Stimulated activated CD8-positive, alpha-beta memory T cell treated with anti-CD3 and anti-CD28 coated beads, Interleukin-7, amount 100 ng/mL, for 24 hours (primary cell): ENCODE data around the gene SNCB.
"Not testable (repeated sequence)": the region's sequence is repeated elsewhere in the genome, so short reads cannot be mapped to it uniquely, and the experiment has no call there.

Experiments
- DNase-seq: peaks from one replicate; pipeline ENCODE4 v3.0.0-alpha.2; 2020; ENCODE audit warnings: low read depth

The SNCB gene

DNA sequence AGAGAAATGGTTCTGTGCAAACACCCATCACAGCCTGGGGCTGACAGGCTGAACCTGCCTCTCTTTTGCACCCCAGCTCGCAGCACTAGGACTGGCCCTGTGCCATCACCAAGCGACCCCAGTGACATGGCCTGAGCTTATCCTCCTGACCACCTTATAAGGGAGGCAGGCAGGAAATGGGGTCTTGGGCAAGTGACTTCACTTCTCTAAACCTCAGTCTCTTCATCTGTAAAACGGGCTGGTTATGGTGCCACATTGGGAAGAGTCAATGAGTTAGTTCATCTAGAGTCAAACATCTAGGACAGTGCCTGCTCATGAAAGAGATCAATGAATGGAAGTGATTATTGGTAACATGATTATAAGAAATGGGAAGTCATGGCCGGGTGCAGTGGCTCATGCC lies 6.2 kb downstream of the SNCB start:
- no peak for DNase-seq

DNA sequence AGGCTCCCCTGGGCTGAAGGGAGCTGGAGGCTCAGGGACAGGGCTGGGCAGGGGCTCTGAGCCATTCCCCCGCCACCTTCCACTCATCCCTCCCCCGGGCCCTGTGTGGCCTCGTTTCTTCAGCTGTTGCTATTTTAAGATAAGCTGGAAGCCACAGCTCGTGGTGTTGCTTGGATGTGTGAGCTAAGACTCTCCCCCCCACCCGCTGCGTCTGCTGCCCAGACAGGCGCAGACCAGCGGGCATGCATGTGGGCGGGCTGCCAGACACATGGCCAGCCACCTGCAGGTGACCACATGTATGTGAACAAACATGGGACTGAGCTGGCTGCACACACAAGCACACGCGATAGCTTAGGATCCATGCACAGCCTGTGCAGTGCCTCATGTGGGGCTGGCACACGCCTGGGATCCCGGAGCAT lies 8.7 kb downstream of the SNCB start:
- no peak for DNase-seq

DNA sequence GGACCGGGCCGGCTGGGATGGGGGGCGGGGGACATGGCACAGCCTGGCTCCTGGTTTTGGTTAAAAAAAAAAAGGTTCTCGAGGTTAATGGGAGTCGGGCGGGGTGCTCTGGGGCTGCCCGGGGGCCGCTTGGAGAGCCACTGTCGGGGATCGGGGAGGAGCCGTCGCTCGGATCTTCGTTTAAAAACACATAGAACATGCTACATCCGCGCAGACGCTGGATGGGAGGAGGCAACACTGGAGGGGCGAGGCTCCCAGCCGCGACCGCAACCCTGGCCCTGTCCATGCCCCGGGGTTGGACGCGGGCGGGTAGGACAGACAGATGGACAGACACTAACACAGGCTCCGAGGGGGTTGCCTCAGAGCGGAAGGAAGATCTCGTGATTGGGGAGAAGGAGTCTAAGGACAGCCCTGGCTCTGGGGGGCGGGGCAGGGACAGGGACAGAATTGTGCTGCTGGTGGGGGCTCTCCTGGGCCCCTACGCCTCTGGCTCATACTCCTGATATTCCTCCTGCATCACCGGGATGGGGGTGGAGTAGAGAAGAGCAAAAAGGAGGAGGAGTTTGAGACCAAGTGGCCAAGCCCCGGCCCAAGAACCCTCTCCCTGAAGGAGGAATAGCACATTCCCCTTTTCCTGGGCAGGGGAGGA lies 9.9 kb downstream of the SNCB start:
- DNase-seq, result no peak

DNA sequence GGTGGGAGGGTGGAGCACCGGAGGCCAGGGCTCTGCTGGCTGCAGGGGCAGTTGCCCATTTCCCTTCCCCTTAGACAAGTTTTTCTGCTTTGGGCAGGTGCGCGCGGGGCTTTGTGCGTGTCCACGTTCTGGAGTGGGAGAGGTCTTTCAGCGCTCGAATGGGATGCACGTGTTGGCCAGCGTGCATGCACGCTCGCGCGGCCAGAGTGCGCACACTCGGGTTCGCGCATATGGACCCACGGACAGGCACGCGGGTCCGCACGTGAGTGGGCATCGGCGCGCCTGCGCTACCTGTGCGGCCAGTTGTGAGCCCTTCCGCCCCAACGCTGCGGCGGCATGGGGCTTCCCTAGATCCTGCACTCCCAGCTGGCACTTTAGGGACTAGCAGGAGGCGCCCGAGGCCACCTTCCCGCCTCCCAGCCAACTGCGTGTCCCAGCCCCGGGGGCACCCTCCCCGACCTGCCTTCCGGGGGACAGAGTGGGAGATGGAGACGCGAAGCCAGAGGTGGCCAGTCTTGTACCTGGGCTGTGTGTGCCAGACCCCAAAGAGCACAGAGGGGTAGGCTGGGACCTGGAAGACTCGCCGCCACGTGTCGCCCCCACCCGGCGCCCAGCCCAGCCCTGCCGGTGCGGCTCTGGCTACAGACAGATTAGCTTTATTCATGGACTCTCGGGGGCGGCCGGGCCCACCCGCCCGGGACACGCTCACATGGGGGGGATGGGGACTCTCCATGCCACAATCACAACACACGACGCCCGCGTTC lies 10.6 kb downstream of the SNCB start:
- no peak for DNase-seq

DNA sequence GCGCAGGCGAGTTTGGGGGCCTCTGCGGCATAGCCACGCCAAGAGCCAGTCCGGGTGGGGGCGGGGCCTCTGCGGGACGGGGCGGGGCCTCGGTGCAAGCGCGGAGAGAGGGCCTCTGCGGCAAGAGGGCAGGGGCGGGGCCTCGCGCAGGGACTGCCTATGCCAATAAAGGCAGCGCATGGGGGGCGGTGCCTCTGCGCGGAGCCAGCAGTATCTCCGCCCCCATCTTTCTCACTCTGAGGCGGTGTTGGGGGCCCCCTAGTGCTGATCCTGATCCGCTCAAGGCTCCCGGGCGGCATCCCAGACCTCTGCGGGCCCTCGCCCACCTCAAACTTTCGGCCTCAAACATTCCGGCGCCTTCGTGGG lies 11.1 kb downstream of the SNCB start:
- peak; percentile 71 for DNase-seq

DNA sequence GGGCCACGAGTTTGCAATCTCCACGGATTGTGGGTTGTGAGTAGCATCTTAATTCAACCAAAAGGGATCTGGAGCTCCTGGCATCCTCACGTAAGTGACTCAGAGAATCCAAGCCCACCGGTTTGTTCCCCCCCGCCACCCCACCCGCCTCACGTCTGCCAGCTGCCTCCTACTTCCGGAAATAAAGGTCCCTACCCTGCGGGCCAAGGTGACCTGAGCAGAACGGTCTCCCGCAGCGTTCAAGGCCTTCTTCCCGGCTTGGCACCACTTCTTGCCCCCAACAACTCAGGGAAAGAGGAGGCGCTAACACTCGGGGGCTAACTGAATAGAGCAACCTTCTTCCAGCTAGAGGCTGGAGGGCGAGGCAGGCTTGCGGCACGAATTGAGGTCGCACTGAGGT lies 11.6 kb downstream of the SNCB start:
- DNase-seq, result no peak

DNA sequence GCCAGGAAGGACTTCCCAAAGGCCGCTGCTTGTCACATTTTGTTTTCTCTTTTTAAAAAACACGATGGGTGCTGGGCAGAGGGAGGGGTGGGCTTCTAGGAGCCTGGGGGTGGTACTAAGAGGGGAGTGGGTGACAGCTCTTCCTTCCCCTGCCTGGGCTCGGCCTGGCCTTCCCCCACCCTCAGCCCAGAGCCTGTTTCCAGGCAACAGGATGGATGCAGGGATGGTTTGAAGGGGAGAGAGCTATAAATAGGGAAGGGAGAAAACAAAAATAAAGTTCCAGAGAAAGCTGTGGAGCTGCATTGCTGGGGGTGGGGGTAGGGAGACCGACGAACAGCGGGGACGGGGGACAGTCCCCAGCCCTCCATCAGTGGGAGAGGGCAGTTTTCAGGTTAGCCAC lies 13.8 kb downstream of the SNCB start:
- DNase-seq, result no peak

DNA sequence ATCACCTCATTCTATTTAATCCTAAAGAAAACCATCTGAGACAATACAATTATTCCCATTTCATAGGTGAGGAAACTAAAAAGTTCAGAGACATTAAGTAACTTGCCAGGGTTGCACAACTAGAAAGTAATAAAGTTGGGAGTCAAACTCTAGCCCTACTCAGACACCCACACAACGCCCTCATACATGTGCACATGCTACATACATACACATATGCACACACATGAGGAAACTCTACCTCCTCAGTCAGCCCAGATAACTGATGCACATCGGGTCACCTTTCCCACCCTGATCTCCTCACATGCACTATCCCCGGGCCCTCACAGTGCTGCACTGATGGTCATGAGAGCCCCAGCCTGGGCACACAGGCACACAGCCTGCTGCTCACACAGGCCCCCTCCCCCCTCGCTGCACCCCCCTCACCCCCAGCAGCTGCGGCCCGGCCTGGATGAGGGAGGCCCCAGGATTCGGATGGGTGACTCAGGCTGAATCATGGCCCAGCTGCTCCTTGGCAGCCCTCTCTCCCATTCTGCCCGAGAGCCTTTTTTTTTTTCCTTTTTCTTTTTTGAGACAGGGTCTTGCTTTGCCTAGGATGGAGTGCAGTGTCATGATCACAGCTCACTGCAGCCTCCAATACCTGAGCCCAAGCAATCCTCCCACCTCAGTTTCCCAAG lies 15.4 kb downstream of the SNCB start:
- DNase-seq, result no peak

DNA sequence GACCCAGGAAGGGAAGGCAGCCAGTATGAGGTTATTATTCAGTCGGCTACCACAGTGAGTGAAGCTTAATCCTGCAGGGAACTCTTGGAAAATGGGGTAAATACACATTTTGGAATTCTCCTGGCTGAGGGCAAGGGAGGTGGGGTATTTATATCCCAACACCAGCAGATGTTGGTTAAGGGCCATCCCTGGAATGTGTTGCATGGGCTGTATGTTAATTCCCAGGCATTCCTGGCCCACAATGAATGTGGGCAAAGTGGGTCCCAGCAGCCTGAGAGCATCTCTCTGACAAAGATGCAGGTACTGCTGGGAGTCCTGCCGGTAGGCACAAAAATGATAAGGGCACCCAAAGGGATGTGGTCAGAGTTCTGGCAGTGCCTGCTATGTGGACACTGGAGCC lies 17.5 kb downstream of the SNCB start:
- DNase-seq, result no peak

DNA sequence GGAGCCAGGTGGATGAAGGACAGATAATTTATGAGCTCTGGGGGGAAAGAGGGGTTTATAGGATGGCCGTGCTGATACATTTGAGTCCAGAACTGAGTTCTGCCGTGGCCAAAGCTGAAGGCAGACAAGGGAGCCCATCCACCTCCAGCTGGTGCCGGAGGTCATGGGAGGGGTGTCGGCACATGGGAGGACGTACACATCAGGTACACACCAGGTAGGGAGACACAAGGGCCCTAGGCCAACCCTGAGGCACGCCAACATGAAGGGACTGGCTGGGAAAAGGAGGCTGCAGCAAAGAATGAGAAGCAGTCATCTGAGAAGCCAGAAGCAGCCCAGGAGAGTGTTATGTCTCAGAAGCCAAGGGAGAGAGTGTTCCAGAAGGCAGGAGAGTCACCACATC lies 18.3 kb downstream of the SNCB start:
- no peak for DNase-seq

DNA sequence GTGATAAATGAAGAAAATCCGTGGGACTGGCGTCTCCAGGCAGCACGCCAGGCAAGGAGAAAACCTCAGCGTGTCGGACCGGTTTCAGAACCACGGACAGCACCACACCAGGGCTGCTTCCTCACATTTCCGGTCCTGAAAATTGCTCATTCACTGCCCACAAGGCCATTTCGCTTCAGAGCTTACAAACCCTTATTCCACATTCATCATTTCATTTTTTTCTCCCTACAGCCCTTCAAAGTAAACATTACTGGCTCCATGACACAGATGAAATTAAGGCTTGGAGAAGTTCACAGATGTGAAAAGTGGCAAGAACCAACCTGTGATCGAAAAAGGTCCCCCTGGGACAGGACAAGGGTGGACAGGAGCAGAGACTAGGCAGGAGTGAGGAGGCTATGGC lies 18.9 kb downstream of the SNCB start:
- DNase-seq, result no peak

DNA sequence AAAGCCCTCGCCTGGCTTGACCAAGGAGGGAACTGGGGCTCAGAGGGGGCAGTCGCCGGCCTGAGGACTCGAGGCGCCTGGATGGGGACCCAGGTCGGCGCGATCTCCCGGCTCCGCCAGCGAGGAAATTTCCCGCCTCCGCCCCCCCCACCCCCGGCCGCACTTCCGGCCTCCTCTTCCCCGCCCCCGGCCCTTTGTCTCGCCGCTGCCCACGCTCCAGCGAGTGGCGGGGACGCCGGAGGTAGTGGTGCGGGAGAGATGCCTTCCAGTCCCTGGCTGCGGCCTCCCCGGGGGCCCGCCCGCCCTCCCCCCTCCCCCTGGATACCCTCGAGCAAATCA lies 19.9 kb downstream of the SNCB start:
- no peak for DNase-seq

DNA sequence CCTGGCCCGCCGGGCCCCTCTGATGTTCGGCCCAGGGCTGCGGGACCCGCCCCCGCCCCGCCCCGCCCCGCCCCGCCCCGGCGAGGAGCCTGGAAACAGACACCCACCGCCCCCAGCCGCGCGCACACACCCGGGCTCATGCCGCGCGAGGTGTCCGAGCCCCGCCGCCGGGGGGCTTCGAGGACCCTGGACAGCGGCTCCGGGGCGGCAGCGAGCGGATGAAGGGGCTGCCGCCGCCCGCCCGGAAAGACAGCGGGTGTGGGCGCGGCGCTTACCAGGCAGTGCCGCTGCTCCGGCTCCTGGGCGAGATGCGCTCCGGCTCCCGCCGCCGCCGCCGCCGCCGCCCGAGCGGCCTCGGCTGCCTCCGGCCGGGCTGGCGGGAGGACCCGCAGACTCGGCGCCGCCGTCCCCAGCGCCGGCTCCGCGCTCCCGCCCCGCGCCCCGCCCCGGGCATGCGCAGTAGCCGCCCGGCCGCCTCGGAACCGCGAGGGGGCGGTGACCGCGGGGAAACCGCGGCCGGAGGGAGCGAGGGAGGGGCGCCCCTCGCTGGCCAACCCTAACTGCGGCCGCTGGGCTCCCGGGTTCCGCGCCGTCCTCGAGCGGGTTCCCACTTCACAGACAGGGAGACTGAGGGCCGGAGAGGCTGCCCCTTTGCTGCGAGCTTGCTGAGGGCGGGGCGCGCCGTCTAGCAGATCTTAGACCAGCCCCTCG lies 20.5 kb downstream of the SNCB start, which contains the start of gene GPRIN1:
Gene GPRIN1 (minus strand): TSS at position 433 of the 711 bp plus-strand sequence. CDS start 10,322 bp downstream, outside the sequence.
- peak; percentile 28 for DNase-seq

DNA sequence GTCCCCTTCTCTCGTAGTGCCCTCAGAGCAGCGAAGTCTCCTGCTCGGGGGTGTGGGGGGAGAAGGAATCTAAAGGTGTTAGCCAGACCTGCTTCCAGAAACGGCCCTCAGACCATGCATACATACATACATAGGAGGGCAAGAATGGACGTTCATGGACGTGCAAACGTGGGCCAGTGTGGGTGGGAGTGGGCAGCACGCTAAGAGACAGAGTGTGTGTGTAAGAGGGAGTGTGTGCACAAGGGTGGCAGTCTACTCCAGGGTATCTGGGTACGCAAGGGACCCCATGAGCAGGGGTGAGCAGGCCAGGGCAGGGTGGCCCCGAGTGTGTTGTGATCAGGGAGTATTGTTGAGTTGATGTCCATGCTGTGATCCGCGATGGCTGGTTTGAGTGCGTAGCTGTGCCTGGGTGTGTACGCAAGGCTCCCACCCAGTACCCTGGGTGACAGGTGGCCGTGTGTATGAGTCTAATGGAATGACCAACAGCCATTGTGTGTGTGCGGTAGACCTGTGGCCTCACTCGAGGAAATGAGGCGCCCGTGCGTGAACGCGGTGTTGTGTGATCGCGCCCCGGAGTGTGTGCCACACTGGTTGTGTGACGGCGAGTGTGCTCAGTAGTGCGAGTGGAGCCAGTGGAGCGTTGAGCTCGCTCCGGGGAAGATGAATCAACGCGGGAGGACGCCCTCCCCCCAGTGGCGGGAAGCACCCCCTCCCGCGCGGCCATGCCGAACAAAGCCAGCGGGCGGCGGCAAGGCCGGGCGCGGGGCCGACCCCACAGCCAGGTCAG lies 21.2 kb downstream of the SNCB start:
- DNase-seq, result no peak

DNA sequence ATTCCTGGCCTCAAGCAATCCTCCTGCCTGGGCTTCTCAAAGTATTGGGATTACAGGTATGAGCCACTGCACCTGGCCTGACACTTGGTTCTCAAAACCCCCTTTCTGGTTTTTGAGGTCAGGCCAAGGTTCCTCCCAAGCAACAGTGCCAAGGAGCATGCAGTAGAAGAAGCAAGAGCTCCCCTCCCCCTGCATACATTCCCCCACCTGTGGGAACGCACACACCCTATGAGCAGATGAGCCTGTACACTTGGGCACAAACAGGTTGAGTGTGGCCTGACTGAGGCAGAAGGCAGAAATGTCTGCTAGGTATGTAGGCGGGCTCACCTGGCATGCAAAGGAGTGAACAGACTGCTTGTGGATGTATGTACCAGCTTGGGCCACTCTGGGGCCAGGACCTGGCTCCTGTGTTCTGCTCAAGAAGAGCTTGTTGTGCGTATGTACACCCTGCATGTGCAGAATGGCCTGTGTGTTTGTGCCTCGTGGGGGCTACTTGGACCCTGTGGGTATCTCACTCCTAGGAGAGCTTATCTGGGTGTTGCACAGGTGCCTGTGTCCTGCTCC lies 22.1 kb downstream of the SNCB start:
- DNase-seq, result no peak

DNA sequence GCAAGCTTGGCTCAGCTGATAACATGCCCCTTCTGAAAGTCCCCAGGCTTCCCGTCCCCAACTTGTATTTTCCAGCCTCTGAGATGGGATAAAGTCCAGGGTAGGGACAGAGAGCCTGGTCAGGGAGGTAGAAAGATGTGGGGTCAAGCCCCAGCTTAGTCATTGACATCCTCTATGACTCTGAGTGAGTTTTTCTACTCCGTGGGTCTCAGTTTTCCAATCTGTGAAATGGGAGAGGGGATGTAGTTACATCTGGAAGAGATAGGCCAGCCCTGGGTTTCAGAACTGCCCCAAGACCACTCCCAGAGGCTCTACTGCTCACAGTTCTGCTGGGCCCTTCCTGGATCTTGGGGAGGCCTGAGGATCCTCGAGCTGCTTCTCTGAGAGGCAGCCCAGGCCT lies 23.5 kb downstream of the SNCB start:
- no peak for DNase-seq

DNA sequence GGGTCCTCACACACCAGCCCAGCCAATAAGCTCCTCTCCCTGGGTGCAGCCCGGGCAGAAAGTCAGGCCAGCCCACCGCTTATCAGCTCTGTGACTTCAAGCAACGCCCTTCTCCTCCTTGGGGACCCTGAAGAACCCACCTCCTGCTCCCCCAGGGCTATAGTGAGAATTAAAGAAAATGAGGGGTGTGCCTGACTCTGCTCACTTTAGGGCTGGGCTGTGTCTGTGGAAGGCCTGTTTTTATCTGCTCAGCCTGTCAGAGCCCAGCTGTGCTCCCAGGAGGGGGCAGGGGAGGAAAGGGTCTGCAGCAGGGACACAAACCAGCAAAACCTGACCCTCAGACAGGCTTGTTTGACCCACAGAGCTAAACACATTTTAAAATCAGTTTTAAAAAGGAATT lies 24.3 kb downstream of the SNCB start:
- no peak for DNase-seq

DNA sequence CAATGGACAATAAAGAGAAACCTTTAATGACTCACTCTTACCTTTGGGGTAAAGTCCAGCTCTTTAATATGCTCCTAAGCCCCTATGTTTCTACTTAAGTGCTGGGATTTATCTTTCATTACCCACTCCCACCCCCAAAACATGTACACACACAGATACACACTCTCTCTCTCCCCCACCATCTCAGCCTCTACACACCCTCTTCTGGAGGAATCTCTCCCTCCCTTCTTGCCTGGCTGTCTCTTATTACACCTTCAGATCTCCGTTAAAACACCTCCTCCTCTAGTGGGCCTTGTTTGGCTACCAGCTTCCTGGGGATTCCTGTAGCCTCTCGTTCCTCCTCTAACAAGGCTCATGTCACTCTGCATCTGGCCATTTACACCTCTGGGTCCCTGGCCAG lies 27.2 kb downstream of the SNCB start:
- no peak for DNase-seq

DNA sequence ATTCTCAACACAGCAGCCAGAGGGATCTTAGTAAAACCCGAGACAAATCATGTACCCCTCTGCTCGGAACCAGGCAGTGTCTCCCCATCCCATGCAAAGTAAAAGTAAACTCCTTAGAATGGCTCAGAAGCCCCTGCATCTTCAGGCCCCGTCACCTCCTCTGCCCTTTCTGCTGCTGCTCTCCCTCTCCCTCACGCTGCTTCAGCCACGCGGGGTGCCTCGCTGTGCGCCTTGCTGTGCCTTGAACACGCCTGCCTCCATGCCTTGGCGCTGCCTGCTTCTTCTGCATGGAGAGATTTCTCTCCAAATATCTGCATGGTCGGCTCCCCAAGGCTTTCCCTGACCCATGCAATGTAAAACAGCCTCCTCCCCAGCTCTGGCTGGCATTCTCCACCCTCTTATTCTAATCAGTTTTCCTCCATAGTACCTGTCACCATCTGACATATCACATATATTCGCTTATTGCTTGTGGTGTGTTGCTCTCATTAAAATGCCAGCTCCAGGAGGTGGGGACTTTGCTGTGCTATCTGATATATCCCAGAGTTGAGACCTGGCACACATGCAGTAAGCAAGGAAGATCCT lies 28.3 kb downstream of the SNCB start:
- no peak for DNase-seq

DNA sequence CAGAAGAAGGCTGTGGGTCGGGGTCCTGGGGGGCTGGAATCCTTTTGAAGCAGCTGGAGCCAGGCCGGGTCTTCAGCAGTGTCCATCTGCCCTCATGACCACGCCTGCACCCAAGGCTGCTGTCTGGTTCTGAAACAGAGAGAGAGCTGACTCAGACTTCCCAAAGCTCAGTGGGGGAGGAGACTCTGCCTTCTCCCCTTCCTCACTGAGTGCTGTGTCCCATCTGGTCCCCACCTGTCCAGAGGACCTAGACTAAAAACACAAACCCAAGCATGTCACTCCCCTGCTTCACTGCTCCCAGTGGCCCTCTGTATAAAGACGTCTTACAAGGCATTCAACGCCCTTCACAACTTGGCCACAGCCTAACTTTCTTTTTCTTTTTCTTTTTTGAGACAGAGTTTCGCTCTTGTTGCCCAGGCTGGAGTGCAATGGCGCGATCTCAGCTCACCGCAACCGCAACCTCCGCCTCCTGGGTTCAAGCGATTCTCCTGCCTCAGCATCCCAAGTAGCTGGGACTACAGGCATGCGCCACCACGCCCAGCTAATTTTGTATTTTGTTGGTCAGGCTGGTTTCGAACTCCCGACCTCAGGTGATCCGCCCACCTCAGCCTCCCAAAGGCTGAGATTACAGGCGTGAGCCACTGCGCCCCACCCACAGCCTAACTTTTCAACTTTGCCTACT lies 30.4 kb downstream of the SNCB start:
- DNase-seq, result not testable (repeated sequence)
